Chondrocyte (in vitro differentiated cells): ENCODE measurements around the gene FAF2. TPM values are rescaled to one million over a fixed set of nuclear protein-coding genes. Genes with fewer than 3 reads are reported as not detected.

Experiments used
- DNase-seq: peaks from one replicate; pipeline ENCODE4 v3.0.0; 2021; ENCODE audit warnings: mixed read lengths, low spot score
- H3K27ac Mint-ChIP-seq: one replicate; pipeline ENCODE4 v1.8.0; 2021; ENCODE audit warnings: mild to moderate bottlenecking, moderate library complexity, mixed read lengths; ENCODE audit not compliant: unreplicated experiment
- H3K27me3 Mint-ChIP-seq: 2 replicates; pipeline ENCODE4 v1.8.0; 2021; ENCODE audit warnings: low read depth, mixed read lengths
- H3K36me3 Mint-ChIP-seq: 2 replicates; pipeline ENCODE4 v1.8.0; 2021; ENCODE audit warnings: low read depth, mixed read lengths
- H3K4me1 Mint-ChIP-seq: 2 replicates; pipeline ENCODE4 v1.8.0; 2021; ENCODE audit warnings: low read depth, mild to moderate bottlenecking, mixed read lengths
- H3K4me3 Mint-ChIP-seq: one replicate; pipeline ENCODE4 v1.8.0; 2021; ENCODE audit warnings: mild to moderate bottlenecking, moderate library complexity, mixed read lengths; ENCODE audit not compliant: unreplicated experiment
- H3K9me3 Mint-ChIP-seq: 2 replicates; pipeline ENCODE4 v1.8.0; 2021; ENCODE audit warnings: low read depth, mixed read lengths
- total RNA-seq: library from RNA; stranded (reverse); gene quantifications from 3 replicates; pipeline ENCODE4 v1.2.1, GENCODE V29; 2021
- TF ChIP-seq, protein P1 (sequence below): fragments of 200-600 bp; sonication (generic); IDR thresholded peaks from 2 replicates; pipeline ENCODE4 v1.5.0; 2021; ENCODE audit warnings: antibody characterized with exemption, mild to moderate bottlenecking, moderate library complexity

FAF2 gene
- total RNA-seq, 1 donor from 2014 or later, result 40.0 TPM

DNA sequence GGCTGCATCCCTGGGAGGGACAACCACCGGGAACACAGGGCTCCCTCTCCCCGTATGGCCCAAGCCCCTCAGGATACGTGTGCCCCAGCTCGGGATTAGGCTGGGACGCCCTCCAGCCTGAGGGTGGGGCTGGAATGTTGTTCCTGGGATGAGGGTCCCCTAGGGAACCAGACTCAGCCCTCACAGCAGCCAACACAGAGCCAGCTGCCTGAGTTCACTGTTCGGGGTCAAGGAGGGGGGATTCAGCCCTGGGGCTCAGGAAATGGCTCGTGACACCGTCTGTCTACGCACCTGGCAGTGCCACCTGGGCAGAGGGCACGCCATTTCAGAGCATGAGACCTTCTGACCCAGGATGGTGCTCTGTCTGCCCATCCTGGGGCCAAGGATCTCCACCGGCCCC lies 80.1 kb downstream of the FAF2 start:
- no peak overlapping the region for H3K27ac Mint-ChIP-seq
- H3K9me3 Mint-ChIP-seq, result no peaks in the 10 kb centered on the region
- TF ChIP-seq, protein P1, sequence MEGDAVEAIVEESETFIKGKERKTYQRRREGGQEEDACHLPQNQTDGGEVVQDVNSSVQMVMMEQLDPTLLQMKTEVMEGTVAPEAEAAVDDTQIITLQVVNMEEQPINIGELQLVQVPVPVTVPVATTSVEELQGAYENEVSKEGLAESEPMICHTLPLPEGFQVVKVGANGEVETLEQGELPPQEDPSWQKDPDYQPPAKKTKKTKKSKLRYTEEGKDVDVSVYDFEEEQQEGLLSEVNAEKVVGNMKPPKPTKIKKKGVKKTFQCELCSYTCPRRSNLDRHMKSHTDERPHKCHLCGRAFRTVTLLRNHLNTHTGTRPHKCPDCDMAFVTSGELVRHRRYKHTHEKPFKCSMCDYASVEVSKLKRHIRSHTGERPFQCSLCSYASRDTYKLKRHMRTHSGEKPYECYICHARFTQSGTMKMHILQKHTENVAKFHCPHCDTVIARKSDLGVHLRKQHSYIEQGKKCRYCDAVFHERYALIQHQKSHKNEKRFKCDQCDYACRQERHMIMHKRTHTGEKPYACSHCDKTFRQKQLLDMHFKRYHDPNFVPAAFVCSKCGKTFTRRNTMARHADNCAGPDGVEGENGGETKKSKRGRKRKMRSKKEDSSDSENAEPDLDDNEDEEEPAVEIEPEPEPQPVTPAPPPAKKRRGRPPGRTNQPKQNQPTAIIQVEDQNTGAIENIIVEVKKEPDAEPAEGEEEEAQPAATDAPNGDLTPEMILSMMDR, result no peak
- no peak for DNase-seq
- peaks cover 4% of the 10 kb centered on the region for H3K4me1 Mint-ChIP-seq
- H3K4me3 Mint-ChIP-seq, result no peak overlapping the region
- peaks cover 9% of the 10 kb centered on the region for H3K36me3 Mint-ChIP-seq
- H3K27me3 Mint-ChIP-seq, result no peaks in the 10 kb centered on the region

DNA sequence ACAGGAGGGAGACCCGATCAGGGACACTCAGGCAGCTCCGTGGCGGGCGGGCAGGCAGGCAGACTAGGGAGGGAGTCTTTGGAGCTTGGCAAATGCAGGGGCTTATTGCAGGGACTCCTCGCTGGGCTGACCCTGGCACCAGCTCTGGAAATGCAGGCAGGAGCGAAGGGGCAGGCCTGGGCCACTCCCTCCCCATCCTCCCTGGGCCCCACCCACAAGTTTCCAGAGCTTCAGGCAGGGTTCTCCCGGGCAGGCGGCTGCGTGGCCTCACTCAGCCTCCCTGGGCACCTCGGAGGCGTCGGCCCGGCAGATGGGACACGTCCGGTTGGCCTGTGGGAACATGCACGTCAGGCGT lies 80.6 kb downstream of the FAF2 start:
- Mint-ChIP-seq H3K4me3 (no peak overlapping the region), H3K27me3 (no peaks in the 10 kb centered on the region), H3K9me3 (no peaks in the 10 kb centered on the region), H3K36me3 (peaks cover 9% of the 10 kb centered on the region), H3K27ac (no peak overlapping the region), H3K4me1 (peaks cover 8% of the 10 kb centered on the region)
- TF ChIP-seq, protein P1, result no peak
- no peak for DNase-seq

DNA sequence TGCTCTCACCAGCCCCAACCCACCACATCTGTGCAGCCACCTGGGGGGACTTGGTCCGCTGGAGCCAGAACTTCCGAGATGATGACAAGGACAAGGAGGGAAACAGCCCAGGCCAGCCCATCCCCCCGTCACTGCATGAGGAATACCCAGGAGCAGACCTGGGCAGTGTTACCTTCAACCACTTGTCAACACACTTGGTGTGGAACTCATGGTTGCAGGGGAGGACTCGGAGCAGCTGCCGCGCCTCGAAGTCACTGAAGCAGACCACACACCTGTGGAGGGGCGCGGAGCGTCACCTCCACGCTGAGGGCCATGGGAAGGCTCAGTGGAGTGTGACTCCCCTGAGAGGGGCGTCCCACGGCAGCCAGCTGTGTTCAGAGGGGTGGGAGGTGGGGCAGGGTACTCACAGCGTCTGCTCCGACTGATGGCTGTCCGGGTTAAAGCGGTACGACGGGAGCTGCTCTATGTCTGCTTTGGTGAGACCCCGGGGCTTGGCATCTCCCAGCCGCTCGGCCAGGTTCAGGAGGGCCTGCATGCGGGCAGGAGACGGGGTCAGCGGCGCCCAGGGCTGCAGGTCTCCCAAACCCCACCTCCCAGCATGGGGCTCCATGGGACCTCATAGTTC lies 81.0 kb downstream of the FAF2 start:
- DNase-seq, result peak; percentile 91

DNA sequence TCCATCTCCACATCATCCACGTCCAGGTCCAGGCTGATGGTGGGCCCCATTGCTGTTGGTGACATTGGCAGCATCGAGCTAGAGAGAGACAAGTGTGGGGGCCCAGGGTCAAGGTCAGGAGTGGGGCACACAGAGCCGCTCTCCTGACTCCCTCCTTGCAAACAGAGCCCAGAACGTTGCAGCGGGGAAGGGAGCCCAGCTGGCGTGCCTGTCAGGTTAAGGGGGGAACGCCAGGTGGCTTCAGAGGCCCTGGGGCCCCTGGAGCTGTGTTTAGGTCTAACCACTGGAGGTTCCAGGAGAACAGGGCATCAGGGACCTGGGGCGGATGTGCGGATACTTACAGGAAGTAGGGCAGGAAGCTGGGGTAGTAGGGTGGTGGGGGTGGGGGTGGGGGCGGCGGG lies 81.6 kb downstream of the FAF2 start:
- Mint-ChIP-seq H3K27me3 (no peaks in the 10 kb centered on the region), H3K4me1 (peaks cover 18% of the 10 kb centered on the region), H3K4me3 (no peak overlapping the region), H3K36me3 (peaks cover 9% of the 10 kb centered on the region), H3K9me3 (no peaks in the 10 kb centered on the region), H3K27ac (no peak overlapping the region)
- TF ChIP-seq, protein P1, result no peak
- DNase-seq, result no peak

More for the DNA sequence above, 81.0 kb downstream of the FAF2 start:
- Mint-ChIP-seq H3K27ac (no peak overlapping the region), H3K36me3 (peaks cover 9% of the 10 kb centered on the region), H3K4me1 (peaks cover 13% of the 10 kb centered on the region), H3K4me3 (no peak overlapping the region), H3K9me3 (no peaks in the 10 kb centered on the region), H3K27me3 (no peaks in the 10 kb centered on the region)
- TF ChIP-seq, protein P1, result no peak

DNA sequence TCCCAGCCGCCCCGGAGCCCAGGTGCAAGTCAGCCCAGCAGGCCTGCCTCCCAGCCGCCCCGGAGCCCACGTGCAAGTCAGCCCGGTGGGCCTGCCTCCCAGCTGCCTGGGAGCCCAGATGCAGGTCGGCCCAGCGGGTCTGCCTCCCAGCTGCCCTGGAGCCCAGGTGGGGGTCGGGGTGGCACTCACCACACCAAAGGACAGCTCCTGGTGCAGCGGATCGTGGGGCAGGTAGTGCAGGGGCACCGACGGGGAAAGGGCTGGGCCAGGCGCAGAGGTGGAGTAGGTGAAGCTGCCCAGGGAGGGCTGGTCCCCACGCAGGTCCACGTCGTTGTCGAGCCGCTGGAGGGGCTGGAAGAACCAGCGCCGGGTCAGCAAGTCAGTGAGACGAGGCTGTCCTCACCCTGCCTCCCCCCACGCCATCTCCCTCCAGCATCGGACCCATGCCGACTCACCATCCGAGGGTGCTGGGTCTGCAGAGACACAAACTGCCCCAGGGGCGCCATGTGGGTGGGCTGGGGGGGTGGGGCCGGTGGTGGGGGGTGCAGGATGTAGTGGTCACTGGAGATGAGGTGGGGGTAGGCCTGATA lies 82.3 kb downstream of the FAF2 start:
- TF ChIP-seq, protein P1, result no peak
- Mint-ChIP-seq H3K27me3 (no peaks in the 10 kb centered on the region), H3K36me3 (peaks cover 6% of the 10 kb centered on the region), H3K9me3 (no peaks in the 10 kb centered on the region), H3K4me3 (no peak overlapping the region), H3K27ac (no peak overlapping the region), H3K4me1 (peaks cover 26% of the 10 kb centered on the region)
- no peak for DNase-seq
